ENCODE results near the gene HMCN2.

Gene HMCN2

GRCh38 chr9:130308081-130308571, 42.6 kb downstream of the HMCN2 start:
- no peak for DNase-seq (ENCODE audit: low read depth)

GRCh38 chr9:130309689-130310455, 44.3 kb downstream of the HMCN2 start:
- no peak for DNase-seq (ENCODE audit: low read depth)

- no peak for DNase-seq (ENCODE audit: low read depth)
These were observed 44.9 kb downstream of the HMCN2 start for GRCh38 chr9:130310456-130310855.

- DNase-seq (ENCODE audit: low read depth): no peak
These were observed 45.4 kb downstream of the HMCN2 start for GRCh38 chr9:130311003-130311402.

GRCh38 chr9:130311408-130312140, 46.0 kb downstream of the HMCN2 start:
- no peak for DNase-seq (ENCODE audit: low read depth)

GRCh38 chr9:130313103-130313858, 47.7 kb downstream of the HMCN2 start:
- DNase-seq (ENCODE audit: low read depth): no peak

- no peak for DNase-seq (ENCODE audit: low read depth)
These were observed 50.1 kb downstream of the HMCN2 start for GRCh38 chr9:130315446-130316226.

- DNase-seq (ENCODE audit: low read depth): no peak
These were observed 50.9 kb downstream of the HMCN2 start for GRCh38 chr9:130316430-130316829.

- no peak for DNase-seq (ENCODE audit: low read depth)
These were observed 53.7 kb downstream of the HMCN2 start for GRCh38 chr9:130319300-130319699.

- no peak for DNase-seq (ENCODE audit: low read depth)
These were observed 54.6 kb downstream of the HMCN2 start for GRCh38 chr9:130319944-130320712.

- no peak for DNase-seq (ENCODE audit: low read depth)
These were observed 55.3 kb downstream of the HMCN2 start for GRCh38 chr9:130320723-130321481.

- DNase-seq (ENCODE audit: low read depth): no peak
These were observed 56.0 kb downstream of the HMCN2 start for GRCh38 chr9:130321539-130321938.

- DNase-seq (ENCODE audit: low read depth): no peak
These were observed 57.6 kb downstream of the HMCN2 start for GRCh38 chr9:130323051-130323745.

GRCh38 chr9:130325921-130326320, 60.4 kb downstream of the HMCN2 start:
- DNase-seq (ENCODE audit: low read depth): no peak

- DNase-seq (ENCODE audit: low read depth): no peak
These were observed 61.7 kb downstream of the HMCN2 start for GRCh38 chr9:130327070-130327780.

GRCh38 chr9:130327781-130328348, 62.3 kb downstream of the HMCN2 start:
- no peak for DNase-seq (ENCODE audit: low read depth)

GRCh38 chr9:130328349-130328801, 62.8 kb downstream of the HMCN2 start:
- no peak for DNase-seq (ENCODE audit: low read depth)

- no peak for DNase-seq (ENCODE audit: low read depth)
These were observed 63.5 kb downstream of the HMCN2 start for GRCh38 chr9:130329061-130329460.
